Measurements from ENCODE around the gene CGAS. TPM values are rescaled to one million over a fixed set of nuclear protein-coding genes. Genes with fewer than 3 reads are reported as not detected.

The CGAS gene
- total and polyA plus RNA-seq, 9 of the 15 experiments (the other 6 are each of a cell fraction or from before 2014, with no cell fraction given): 0.01 to 0.32 (median 0.06) TPM; not detected in 2

DNA sequence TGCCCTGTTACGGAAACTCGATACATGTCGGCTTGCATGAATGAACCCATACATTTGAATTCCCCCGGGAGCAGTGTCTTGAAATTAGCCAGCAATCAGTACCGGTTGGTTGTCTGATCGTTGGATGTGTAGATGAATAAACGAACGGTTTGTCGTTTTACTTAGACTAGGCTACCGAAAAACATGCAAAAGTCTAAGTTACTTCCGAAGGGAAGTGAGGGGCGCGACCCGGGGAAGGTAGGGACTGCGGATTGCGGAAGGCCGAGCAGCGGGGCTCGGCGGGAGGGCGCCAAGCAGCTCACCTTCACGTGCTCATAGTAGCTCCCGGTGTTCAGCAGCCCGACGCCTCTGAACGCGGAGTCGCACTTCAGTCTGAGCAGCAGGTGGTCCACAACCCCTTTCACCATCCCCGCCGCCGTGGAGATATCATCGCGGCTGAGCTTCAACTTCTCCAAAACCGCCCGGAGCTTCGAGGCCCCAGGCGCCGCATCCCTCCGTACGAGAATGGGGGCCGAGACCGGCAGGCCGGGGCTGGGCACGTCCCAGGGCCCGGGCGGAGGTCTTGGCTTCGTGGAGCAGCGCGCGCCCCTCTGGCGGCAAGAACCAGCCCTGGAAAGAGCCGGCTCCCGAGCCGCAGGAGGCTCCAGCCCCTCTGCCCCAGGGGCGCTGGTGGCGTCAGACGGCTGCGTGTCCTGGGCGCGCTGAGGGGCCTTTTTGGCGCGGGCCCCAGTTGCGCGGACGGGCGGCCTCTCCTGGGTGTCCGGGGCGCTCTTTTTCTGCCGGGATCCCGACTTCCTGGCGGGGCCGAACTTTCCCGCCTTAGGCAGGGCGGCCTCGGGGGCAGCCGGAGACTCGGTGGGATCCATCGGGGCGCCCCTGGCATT is 632 bp downstream of the CGAS start:
- Histone ChIP-seq H3K9me3 (replicated peaks; ENCODE audit: control insufficient read depth, insufficient read depth, low read depth, low read length) (no peaks in the 10 kb centered on the region; the same call in none of the 2 replicates), H2AFZ (ENCODE audit: low read depth, low read length) (no peak overlapping the region), H3K4me2 (ENCODE audit: insufficient read depth, low read length) (no peak overlapping the region), H3K36me3 (ENCODE audit: control insufficient read depth, insufficient read depth, low read length) (no peaks in the 10 kb centered on the region), H3K27me3 (ENCODE audit: control insufficient read depth in 2 of 2, insufficient read depth in 2 of 2, low read length in 2 of 2) (no peaks in the 10 kb centered on the region), H3K9ac (ENCODE audit: insufficient read depth in 1 of 2, low read depth in 2 of 2, low read length in 2 of 2) (no peak overlapping the region), H3K27ac (ENCODE audit: extremely low read depth, low read depth, low read length) (no peak overlapping the region), H3K4me3 (no peak overlapping the region), H3K79me2 (ENCODE audit: control insufficient read depth, insufficient read depth, low read length) (no peaks in the 10 kb centered on the region), H4K20me1 (replicated peaks; ENCODE audit: control insufficient read depth, insufficient read depth, low read length) (no peaks in the 10 kb centered on the region), H3K4me1 (replicated peaks in 1 of 2; ENCODE audit: control insufficient read depth in 2 of 2, insufficient read depth in 2 of 2, low read length in 2 of 2) (peaks cover 3 to 6% of the 10 kb centered on the region in 2 experiments; a peak in 3 of 5 replicates), H3K9me1 (ENCODE audit: control insufficient read depth, insufficient read depth, low read length) (no peaks in the 10 kb centered on the region)
- POLR2A ChIA-PET: no interaction called here
- CTCF ChIA-PET (ENCODE audit: low intra/inter-chr PET ratio): no interaction called here
- DNase-seq (ENCODE audit: extremely low read depth in 1 of 4, low spot score in 3 of 4) (no peak), ATAC-seq (no peak), FAIRE-seq (no peak)
- in situ Hi-C loops (cut with MboI): no loop called here
- no peak for TF ChIP-seq FOXJ2 (tag; IDR thresholded peaks at IDR 0.05)
- TF ChIP-seq, protein P1, sequence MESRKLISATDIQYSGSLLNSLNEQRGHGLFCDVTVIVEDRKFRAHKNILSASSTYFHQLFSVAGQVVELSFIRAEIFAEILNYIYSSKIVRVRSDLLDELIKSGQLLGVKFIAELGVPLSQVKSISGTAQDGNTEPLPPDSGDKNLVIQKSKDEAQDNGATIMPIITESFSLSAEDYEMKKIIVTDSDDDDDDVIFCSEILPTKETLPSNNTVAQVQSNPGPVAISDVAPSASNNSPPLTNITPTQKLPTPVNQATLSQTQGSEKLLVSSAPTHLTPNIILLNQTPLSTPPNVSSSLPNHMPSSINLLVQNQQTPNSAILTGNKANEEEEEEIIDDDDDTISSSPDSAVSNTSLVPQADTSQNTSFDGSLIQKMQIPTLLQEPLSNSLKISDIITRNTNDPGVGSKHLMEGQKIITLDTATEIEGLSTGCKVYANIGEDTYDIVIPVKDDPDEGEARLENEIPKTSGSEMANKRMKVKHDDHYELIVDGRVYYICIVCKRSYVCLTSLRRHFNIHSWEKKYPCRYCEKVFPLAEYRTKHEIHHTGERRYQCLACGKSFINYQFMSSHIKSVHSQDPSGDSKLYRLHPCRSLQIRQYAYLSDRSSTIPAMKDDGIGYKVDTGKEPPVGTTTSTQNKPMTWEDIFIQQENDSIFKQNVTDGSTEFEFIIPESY (CRISPR knock-in tag; IDR thresholded peaks at IDR 0.05): peak; percentile 90
- WGBS (ENCODE audit: insufficient coverage, low coverage, missing lambda C conversion rate): 92% methylated on average over 35 of the region's 79 CpGs
- intact Hi-C loops (cut with micrococcal nuclease): no loop called here
- no TSS peak for BruUV-seq (replicated peaks)

Data from K562 (cell line).